H1 (cell line): ENCODE results near the gene TLK1. TPM values are rescaled to one million over a fixed set of nuclear protein-coding genes. Genes with fewer than 3 reads are reported as not detected.

ENCODE experiments used
- CTCF ChIA-PET: fragments of 300-600 bp; sonication (Branson Sonifier 250); formaldehyde crosslinking; loops from one replicate; lab custom pipeline; 2021; ENCODE audit not compliant: partially characterized antibody; lab: Charles Lee
- POLR2A ChIA-PET: fragments of 300-600 bp; sonication (Branson Sonifier 250); formaldehyde crosslinking; loops from one replicate; lab custom pipeline; 2021; ENCODE audit warnings: inconsistent platforms; ENCODE audit not compliant: partially characterized antibody; lab: Charles Lee
- DNase-seq, 2 experiments: peaks; one replicate each; pipeline versions ENCODE4 v3.0.0 to v3.0.0-alpha.2; 2010 to 2022; ENCODE audit warnings: low spot score in 2 of 2, low read depth in 1 of 2, mixed read lengths in 1 of 2
- FAIRE-seq: peaks from 2 replicates; lab custom pipeline; 2011; peaks lifted over from hg19 to GRCh38; lab: Jason Lieb, UNC
- H2AFZ ChIP-seq: 2 replicates; pipeline ENCODE4 v1.8.1; 2012; ENCODE audit warnings: low read length, inconsistent platforms
- H2AK5ac ChIP-seq: 2 replicates; pipeline ENCODE4 v1.6.1; 2013; ENCODE audit warnings: low read depth, low read length
- H2BK120ac ChIP-seq: replicated peaks from 2 replicates; pipeline ENCODE3; 2013; ENCODE audit warnings: low read depth, low read length, inconsistent platforms
- H2BK12ac ChIP-seq: 2 replicates; pipeline ENCODE4 v1.6.1; 2013; ENCODE audit warnings: low read depth, low read length
- H2BK15ac ChIP-seq: 2 replicates; pipeline ENCODE4 v1.6.1; 2013; ENCODE audit warnings: low read length
- H2BK20ac ChIP-seq: 2 replicates; pipeline ENCODE4 v1.6.1; 2013; ENCODE audit warnings: low read length
- H2BK5ac ChIP-seq: 2 replicates; pipeline ENCODE4 v1.6.1; 2013; ENCODE audit warnings: low read depth, low read length
- H3K14ac ChIP-seq: 2 replicates; pipeline ENCODE4 v1.6.1; 2013; ENCODE audit warnings: inconsistent platforms; ENCODE audit not compliant: insufficient read length
- H3K18ac ChIP-seq: 2 replicates; pipeline ENCODE4 v1.6.1; 2013; ENCODE audit warnings: low read length; ENCODE audit errors: extremely low read depth
- H3K23ac ChIP-seq: 2 replicates; pipeline ENCODE4 v1.6.1; 2013; ENCODE audit warnings: inconsistent platforms; ENCODE audit not compliant: insufficient read length
- H3K23me2 ChIP-seq: 2 replicates; pipeline ENCODE4 v1.6.1; 2013; ENCODE audit warnings: low read depth, low read length
- H3K27ac ChIP-seq: 2 replicates; pipeline ENCODE4 v1.6.1; 2011; ENCODE audit warnings: low read depth, low read length, inconsistent platforms
- H3K27me3 ChIP-seq, 4 experiments: replicated peaks in 1 of 4; 1 replicate in 1 of 4; 2 replicates in 3 of 4; pipeline versions ENCODE4 v1.6.1 to v1.8.1; 2011 to 2013; ENCODE audit warnings: low read length in 3 of 4, mild to moderate bottlenecking in 3 of 4, inconsistent platforms in 2 of 4, mixed read lengths in 2 of 4, moderate library complexity in 1 of 4; ENCODE audit not compliant: control insufficient read depth in 3 of 4, insufficient read depth in 3 of 4; ENCODE audit errors: extremely low read depth in 1 of 4
- H3K36me3 ChIP-seq, 4 experiments: 2 replicates each; pipeline versions ENCODE4 v1.6.1 to v1.8.1; 2011 to 2013; ENCODE audit warnings: mild to moderate bottlenecking in 4 of 4, low read length in 3 of 4, moderate library complexity in 2 of 4, control low read depth in 1 of 4, inconsistent platforms in 1 of 4; ENCODE audit not compliant: insufficient read depth in 4 of 4, control insufficient read depth in 2 of 4
- H3K4ac ChIP-seq: replicated peaks from 2 replicates; pipeline ENCODE3; 2013; ENCODE audit warnings: low read length, low read depth, mixed read lengths, inconsistent platforms; ENCODE audit not compliant: insufficient read length
- H3K4me1 ChIP-seq, 4 experiments: replicated peaks in 1 of 4; 1 replicate in 1 of 4; 2 replicates in 3 of 4; pipeline versions ENCODE4 v1.6.1 to v1.8.1; 2011 to 2013; ENCODE audit warnings: low read length in 3 of 4, inconsistent platforms in 2 of 4, mixed read lengths in 1 of 4; ENCODE audit not compliant: insufficient read depth in 4 of 4, control insufficient read depth in 3 of 4
- H3K4me2 ChIP-seq, 2 experiments: 2 replicates each; pipeline versions ENCODE4 v1.6.1 to v1.8.1; 2011 to 2013; ENCODE audit warnings: low read depth in 2 of 2, low read length in 2 of 2, control low read depth in 1 of 2, inconsistent platforms in 1 of 2, mild to moderate bottlenecking in 1 of 2; ENCODE audit not compliant: insufficient read depth in 1 of 2
- H3K4me3 ChIP-seq, 4 experiments: fragments of 200-600, 300-600 bp in 1 of 4; sonication (generic), shearing (Covaris generic), sonication (Bioruptor Twin) in 1 of 4; 2 replicates each; pipeline versions ENCODE4 v1.5.1 to v1.8.1; 2011 to 2016; ENCODE audit warnings: low read length in 4 of 4, low read depth in 3 of 4, control low read depth in 2 of 4, inconsistent platforms in 2 of 4, mild to moderate bottlenecking in 2 of 4, mixed read lengths in 1 of 4, moderate library complexity in 1 of 4; ENCODE audit not compliant: insufficient read depth in 2 of 4; ENCODE audit errors: extremely low read depth in 1 of 4
- H3K56ac ChIP-seq: replicated peaks from 2 replicates; pipeline ENCODE3; 2013; ENCODE audit warnings: low read depth, mild to moderate bottlenecking, mixed read lengths, low read length, inconsistent platforms; ENCODE audit not compliant: insufficient read length
- H3K79me1 ChIP-seq: 2 replicates; pipeline ENCODE4 v1.6.1; 2013; ENCODE audit warnings: low read depth, low read length, control low read depth
- H3K79me2 ChIP-seq, 2 experiments: 2 replicates each; pipeline versions ENCODE4 v1.6.1 to v1.8.1; 2012 to 2013; ENCODE audit warnings: low read length in 2 of 2, mild to moderate bottlenecking in 2 of 2, inconsistent platforms in 1 of 2; ENCODE audit not compliant: insufficient read depth in 2 of 2, control insufficient read depth in 1 of 2
- H3K9ac ChIP-seq, 4 experiments: replicated peaks in 1 of 4; 1 replicate in 1 of 4; 2 replicates in 3 of 4; pipeline versions ENCODE4 v1.6.1 to v1.8.1; 2011 to 2013; ENCODE audit warnings: low read depth in 3 of 4, low read length in 3 of 4, control low read depth in 2 of 4, mild to moderate bottlenecking in 2 of 4, moderate library complexity in 2 of 4, inconsistent platforms in 1 of 4; ENCODE audit errors: extremely low read depth in 1 of 4
- H3K9me3 ChIP-seq, 2 experiments: 2 replicates each; pipeline versions ENCODE4 v1.6.1 to v1.8.1; 2012 to 2013; ENCODE audit warnings: mild to moderate bottlenecking in 2 of 2, moderate library complexity in 2 of 2, control low read depth in 1 of 2, inconsistent platforms in 1 of 2, low read depth in 1 of 2, low read length in 1 of 2, mixed read lengths in 1 of 2; ENCODE audit not compliant: insufficient read depth in 2 of 2
- H4K20me1 ChIP-seq, 2 experiments: replicated peaks in 1 of 2; 2 replicates each; pipeline versions ENCODE3 to v1.8.1; 2011 to 2013; ENCODE audit warnings: inconsistent platforms in 2 of 2, low read length in 2 of 2, mild to moderate bottlenecking in 1 of 2; ENCODE audit not compliant: insufficient read depth in 2 of 2, control insufficient read depth in 1 of 2
- H4K5ac ChIP-seq: 2 replicates; pipeline ENCODE4 v1.6.1; 2013; ENCODE audit warnings: low read length, low read depth, mixed read lengths, inconsistent platforms; ENCODE audit not compliant: insufficient read length
- H4K8ac ChIP-seq: 2 replicates; pipeline ENCODE4 v1.8.0; 2013; ENCODE audit warnings: mild to moderate bottlenecking, moderate library complexity, low read length, inconsistent platforms; ENCODE audit not compliant: insufficient read depth; ENCODE audit errors: extremely low read depth
- H4K91ac ChIP-seq: replicated peaks from 2 replicates; pipeline ENCODE3; 2013; ENCODE audit warnings: low read length, mixed read lengths, inconsistent platforms; ENCODE audit not compliant: insufficient read length
- CBX8 ChIP-seq: fragments of 300-800, 300-1000 bp; sonication (generic); IDR thresholded peaks from 2 replicates; pipeline ENCODE4 v1.7.1; 2016; ENCODE audit warnings: low read depth, low read length, borderline replicate concordance
- CREB1 ChIP-seq: IDR thresholded peaks from 2 replicates; pipeline ENCODE4 v1.6.1; 2012; ENCODE audit warnings: inconsistent platforms
- CTBP2 ChIP-seq: IDR thresholded peaks from 2 replicates; pipeline ENCODE4 v1.7.0; 2011; ENCODE audit warnings: borderline replicate concordance, mild to moderate bottlenecking, moderate library complexity, mixed read lengths, low read length; ENCODE audit not compliant: insufficient read depth, insufficient read length
- EP300 ChIP-seq, 2 experiments: IDR thresholded peaks; 1 replicate in 1 of 2; 2 replicates in 1 of 2; pipeline ENCODE4 v1.6.1; 2011 to 2012; ENCODE audit warnings: low read depth in 2 of 2, low read length in 2 of 2, mild to moderate bottlenecking in 2 of 2, borderline replicate concordance in 1 of 2, inconsistent platforms in 1 of 2, moderate library complexity in 1 of 2
- POLR2AphosphoS5 ChIP-seq: IDR thresholded peaks from 2 replicates; pipeline ENCODE4 v1.6.1; 2011; ENCODE audit warnings: low read depth, low read length
- RBBP5 ChIP-seq: IDR thresholded peaks from 2 replicates; pipeline ENCODE4 v1.7.1; 2012; ENCODE audit warnings: low read depth, mild to moderate bottlenecking, inconsistent platforms, low read length, moderate library complexity, borderline replicate concordance
- RNF2 ChIP-seq: fragments of 200-900, 300-1000 bp; sonication (generic); IDR thresholded peaks from 2 replicates; pipeline ENCODE4 v1.7.1; 2016; ENCODE audit warnings: borderline replicate concordance, low read depth, mild to moderate bottlenecking, antibody characterized with exemption, low read length; ENCODE audit not compliant: poor library complexity, severe bottlenecking; ENCODE audit errors: missing control alignments
- SIRT6 ChIP-seq: IDR thresholded peaks from one replicate; pipeline ENCODE4 v1.7.1; 2012; ENCODE audit warnings: low read length, inconsistent platforms
- SIX5 ChIP-seq: IDR thresholded peaks from 2 replicates; pipeline ENCODE4 v1.6.1; 2011; ENCODE audit warnings: mild to moderate bottlenecking, low read depth, low read length
- SP2 ChIP-seq: IDR thresholded peaks from 2 replicates; pipeline ENCODE4 v1.6.1; 2012; ENCODE audit warnings: mild to moderate bottlenecking, low read length, inconsistent platforms
- SP4 ChIP-seq: IDR thresholded peaks from 2 replicates; pipeline ENCODE4 v1.6.1; 2012; ENCODE audit warnings: low read length, inconsistent platforms
- SRF ChIP-seq: IDR thresholded peaks from 2 replicates; pipeline ENCODE4 v1.6.1; 2011; ENCODE audit warnings: mild to moderate bottlenecking, low read depth, low read length, moderate library complexity
- TCF12 ChIP-seq: IDR thresholded peaks from 2 replicates; pipeline ENCODE4 v1.6.1; 2011; ENCODE audit warnings: low read depth, mild to moderate bottlenecking, low read length
- WGBS, 2 experiments: shearing (Covaris generic) in 1 of 2; methylation state at CpG; one replicate each; pipeline versions ENCODE4 v1.1.6 to v1.1.7; 2013 to 2015; ENCODE audit warnings: low lambda C conversion rate in 2 of 2, mixed read lengths in 2 of 2, inconsistent platforms in 1 of 2, low coverage in 1 of 2, missing lambda C conversion rate in 1 of 2; ENCODE audit not compliant: insufficient replicate concordance in 2 of 2, insufficient coverage in 1 of 2, insufficient read length in 1 of 2; ENCODE audit errors: extremely low coverage in 1 of 2, missing lambda C conversion rate in 1 of 2; 5-methylcytosine and 5-hydroxymethylcytosine counted together
- polyA plus RNA-seq, 7 experiments: library from polyadenylated mRNA; depleted of rRNA in 3 of 7; stranded (reverse) in 5 of 7; unstranded in 2 of 7; fragments of >200 nt in 5 of 7; fragments of 200-250 nt in 2 of 7; gene quantifications; 1 replicate in 5 of 7; 2 replicates in 1 of 7; 4 replicates in 1 of 7; pipeline versions ENCODE4 v1.2.1 to v1.2.3, GENCODE V29; 2011 to 2013; ENCODE audit warnings: missing spikeins in 2 of 7, mixed read lengths in 2 of 7
- total RNA-seq: library from RNA; stranded (reverse); fragmentation: NEBNext Ultra II Directional; extraction: Animal tissue kit (Norgen Biotek cat#: 25700); gene quantifications from 2 replicates; pipeline ENCODE4 v1.2.1, GENCODE V29; 2021
- TF ChIP-seq, protein P1 (sequence below): IDR thresholded peaks from 2 replicates; pipeline ENCODE4 v1.6.1; 2012; ENCODE audit warnings: inconsistent platforms

TLK1 gene
- total and polyA plus RNA-seq, 2 of the 8 experiments (the other 6 are each of a cell fraction or from before 2014, with no cell fraction given): 11.2 to 102 TPM

- Histone ChIP-seq H3K79me2 (peaks cover 0 to 23% of the 10 kb centered on the region in 2 experiments; a peak in 3 of 4 replicates), H2BK20ac (no peak overlapping the region), H2AFZ (no peak overlapping the region), H2AK5ac (no peak overlapping the region), H3K56ac (no peak overlapping the region), H4K91ac (no peak overlapping the region), H3K23me2 (no peaks in the 10 kb centered on the region), H3K4me3 (no peak overlapping the region), H3K18ac (no peak overlapping the region), H3K79me1 (no peaks in the 10 kb centered on the region), H3K27ac (no peak overlapping the region), H3K27me3 (no peaks in the 10 kb centered on the region), H4K20me1 (peaks cover 4 to 14% of the 10 kb centered on the region in 2 experiments), H2BK5ac (no peak overlapping the region), H3K14ac (no peak overlapping the region), H4K5ac (no peak overlapping the region), H3K4ac (no peak overlapping the region), H3K9me3 (no peaks in the 10 kb centered on the region), H3K36me3 (peaks cover 25 to 71% (median 50%) of the 10 kb centered on the region in 4 experiments), H2BK12ac (no peak overlapping the region), H2BK15ac (no peak overlapping the region), H3K23ac (no peak overlapping the region), H3K9ac (no peak overlapping the region), H3K4me1 (no peaks in the 10 kb centered on the region), H4K8ac (no peak overlapping the region), H3K4me2 (no peak overlapping the region), H2BK120ac (no peak overlapping the region)
- WGBS, 2 experiments: 91% methylated on average over 4 of the region's 4 CpGs; no CpG with 5 or more reads in 1 of the 2 experiments
- FAIRE-seq: no peak
- DNase-seq: no peak
- POLR2A ChIA-PET: no interaction called here
- CTCF ChIA-PET: no interaction called here
- TF ChIP-seq POLR2AphosphoS5: no peak
- TF ChIP-seq CREB1: no peak
- TF ChIP-seq SIX5: no peak
- no peak for TF ChIP-seq SRF
- TF ChIP-seq SP2: no peak
- TF ChIP-seq RBBP5: no peak
- TF ChIP-seq SIRT6: no peak
- no peak for TF ChIP-seq SP4
- no peak for TF ChIP-seq CTBP2
- TF ChIP-seq TCF12: no peak
- TF ChIP-seq CBX8: no peak
- TF ChIP-seq, protein P1, sequence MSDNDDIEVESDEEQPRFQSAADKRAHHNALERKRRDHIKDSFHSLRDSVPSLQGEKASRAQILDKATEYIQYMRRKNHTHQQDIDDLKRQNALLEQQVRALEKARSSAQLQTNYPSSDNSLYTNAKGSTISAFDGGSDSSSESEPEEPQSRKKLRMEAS: no peak
- no peak for TF ChIP-seq RNF2
- no peak for TF ChIP-seq EP300 (IDR thresholded peaks at IDR 0.05; ENCODE audit: borderline replicate concordance in 1 of 2, low read depth in 2 of 2, low read length in 2 of 2)
Observed at GRCh38 chr2:170950221-170950761, 210.4 kb downstream of the TLK1 start.
